ENCODE data around the gene CDO1.

DNA sequence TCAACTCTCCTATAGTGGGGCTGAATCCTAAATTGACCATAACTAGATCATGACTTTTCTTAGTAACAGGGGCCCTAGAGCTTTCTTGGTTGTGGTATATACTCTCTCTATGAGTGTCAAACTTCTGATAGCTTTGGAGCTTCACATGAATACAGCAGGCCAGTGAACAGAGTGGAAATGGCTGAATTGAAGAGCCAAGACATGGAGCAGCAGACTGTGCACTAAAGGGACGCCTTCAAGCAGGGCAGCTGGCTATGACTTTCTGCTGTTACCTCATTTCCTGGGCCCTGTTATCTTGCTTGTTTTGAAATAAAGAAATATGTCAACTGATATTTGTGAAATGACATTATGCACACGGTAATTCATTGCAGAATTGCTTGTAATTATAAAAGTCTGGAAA, 16.4 kb downstream of the CDO1 start:
- TF ChIP-seq, protein P1, sequence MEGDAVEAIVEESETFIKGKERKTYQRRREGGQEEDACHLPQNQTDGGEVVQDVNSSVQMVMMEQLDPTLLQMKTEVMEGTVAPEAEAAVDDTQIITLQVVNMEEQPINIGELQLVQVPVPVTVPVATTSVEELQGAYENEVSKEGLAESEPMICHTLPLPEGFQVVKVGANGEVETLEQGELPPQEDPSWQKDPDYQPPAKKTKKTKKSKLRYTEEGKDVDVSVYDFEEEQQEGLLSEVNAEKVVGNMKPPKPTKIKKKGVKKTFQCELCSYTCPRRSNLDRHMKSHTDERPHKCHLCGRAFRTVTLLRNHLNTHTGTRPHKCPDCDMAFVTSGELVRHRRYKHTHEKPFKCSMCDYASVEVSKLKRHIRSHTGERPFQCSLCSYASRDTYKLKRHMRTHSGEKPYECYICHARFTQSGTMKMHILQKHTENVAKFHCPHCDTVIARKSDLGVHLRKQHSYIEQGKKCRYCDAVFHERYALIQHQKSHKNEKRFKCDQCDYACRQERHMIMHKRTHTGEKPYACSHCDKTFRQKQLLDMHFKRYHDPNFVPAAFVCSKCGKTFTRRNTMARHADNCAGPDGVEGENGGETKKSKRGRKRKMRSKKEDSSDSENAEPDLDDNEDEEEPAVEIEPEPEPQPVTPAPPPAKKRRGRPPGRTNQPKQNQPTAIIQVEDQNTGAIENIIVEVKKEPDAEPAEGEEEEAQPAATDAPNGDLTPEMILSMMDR (conservative IDR thresholded peaks at IDR 0.05; ENCODE audit: low read length): no peak
- no peak for TF ChIP-seq EZH2phosphoT487 (IDR thresholded peaks at IDR 0.05; ENCODE audit: borderline replicate concordance, low read depth, low read length)

Measured in OCI-LY7 (cell line).